HepG2 (cell line): Measurements from ENCODE around the gene CASS4. TPM values are rescaled to one million over a fixed set of nuclear protein-coding genes. Genes with fewer than 3 reads are reported as not detected.

ENCODE experiments used
- ATAC-seq: fragments of 200-7000 bp; cut with Tn5 transposase; 3 replicates; pipeline ENCODE4 v1.9.1; 2020; ENCODE audit warnings: mild to moderate bottlenecking, moderate library complexity
- BruUV-seq: library from RNA; stranded (reverse); fragments of 400-500 nt; replicated peaks from 2 replicates; lab custom pipeline; 2021; lab: Mats Ljungman, UMichigan
- CTCF ChIA-PET: fragments of 300-600 bp; formaldehyde crosslinking; extraction: SDS; loops from one replicate; lab custom pipeline; 2021; ENCODE audit warnings: low total read pairs, inconsistent platforms, low intra/inter-chr PET ratio; lab: Yijun Ruan, JAX
- POLR2A ChIA-PET: fragments of 350-600 bp; sonication (Branson Sonifier 250); formaldehyde crosslinking; loops from one replicate; lab custom pipeline; 2020; ENCODE audit warnings: antibody characterized with exemption, inconsistent platforms; lab: Yijun Ruan, JAX
- DNase-seq: peaks from one replicate; pipeline ENCODE4 v3.0.0-alpha.2; 2015; ENCODE audit warnings: low spot score
- FAIRE-seq: peaks from 3 replicates; lab custom pipeline; 2011; peaks lifted over from hg19 to GRCh38; lab: Jason Lieb, UNC
- H2AFZ ChIP-seq: one replicate; pipeline ENCODE4 v1.6.1; 2011; ENCODE audit warnings: low read length, inconsistent platforms
- H3K27ac ChIP-seq: fragments of 300-600 bp; 3 replicates; pipeline ENCODE4 v1.8.0; 2011; ENCODE audit warnings: mixed run types, mild to moderate bottlenecking, mixed read lengths, low read length, inconsistent platforms; ENCODE audit not compliant: insufficient read depth; ENCODE audit errors: extremely low read length
- H3K27me3 ChIP-seq, 2 experiments: fragments of 200-600 bp in 1 of 2; 2 replicates in 1 of 2; 3 replicates in 1 of 2; pipeline versions ENCODE4 v1.6.0 to v1.8.0; 2011; ENCODE audit warnings: low read length in 2 of 2, mild to moderate bottlenecking in 2 of 2, moderate library complexity in 2 of 2, inconsistent platforms in 1 of 2; ENCODE audit not compliant: insufficient read depth in 2 of 2, control insufficient read depth in 1 of 2
- H3K36me3 ChIP-seq, 2 experiments: fragments of 200-600 bp in 1 of 2; replicated peaks in 1 of 2; 2 replicates in 1 of 2; 3 replicates in 1 of 2; pipeline versions ENCODE4 v1.5.1 to v1.8.0; 2011; ENCODE audit warnings: low read length in 2 of 2, inconsistent platforms in 1 of 2; ENCODE audit not compliant: insufficient read depth in 2 of 2, control insufficient read depth in 1 of 2
- H3K4me1 ChIP-seq: 2 replicates; pipeline ENCODE4 v1.5.1; 2012; ENCODE audit warnings: low read length, inconsistent platforms; ENCODE audit not compliant: insufficient read depth
- H3K4me2 ChIP-seq: 2 replicates; pipeline ENCODE4 v1.6.0; 2011; ENCODE audit warnings: low read depth, low read length, inconsistent platforms
- H3K4me3 ChIP-seq, 3 experiments: fragments of 200-600 bp in 1 of 3; sonication (generic), shearing (Covaris generic) in 1 of 3; replicated peaks in 1 of 3; 2 replicates each; pipeline ENCODE4 v1.5.1; 2011 to 2016; ENCODE audit warnings: low read length in 3 of 3, inconsistent platforms in 2 of 3, low read depth in 2 of 3, mild to moderate bottlenecking in 2 of 3, control low read depth in 1 of 3, mixed read lengths in 1 of 3; ENCODE audit not compliant: insufficient read depth in 1 of 3
- H3K79me2 ChIP-seq: one replicate; pipeline ENCODE4 v1.6.1; 2011; ENCODE audit warnings: low read length, inconsistent platforms; ENCODE audit not compliant: insufficient read depth
- H3K9ac ChIP-seq: 2 replicates; pipeline ENCODE4 v1.6.0; 2011; ENCODE audit warnings: mild to moderate bottlenecking, low read depth, low read length, inconsistent platforms; ENCODE audit not compliant: insufficient read depth
- H3K9me3 ChIP-seq: 2 replicates; pipeline ENCODE4 v1.5.1; 2012; ENCODE audit warnings: mild to moderate bottlenecking, low read length
- H4K20me1 ChIP-seq: 2 replicates; pipeline ENCODE4 v1.6.0; 2011; ENCODE audit warnings: inconsistent platforms, mild to moderate bottlenecking, low read length, moderate library complexity; ENCODE audit not compliant: insufficient read depth
- DNMT3B ChIP-seq: conservative IDR thresholded peaks from 2 replicates; pipeline ENCODE4 v1.6.1; 2016; ENCODE audit warnings: missing biosample characterization, control low read depth
- MAZ ChIP-seq, 2 experiments: sonication (generic) in 1 of 2; formaldehyde crosslinking in 1 of 2; IDR thresholded peaks; 2 replicates each; pipeline versions ENCODE4 v1.5.0 to v1.6.1; 2012 to 2020; ENCODE audit warnings: low read depth in 2 of 2, mild to moderate bottlenecking in 2 of 2, borderline replicate concordance in 1 of 2, improper control_type of control experiment in 1 of 2, low read length in 1 of 2, missing genetic modification reagents in 1 of 2, moderate library complexity in 1 of 2
- SKI ChIP-seq: fragments of 450-650 bp; IDR thresholded peaks from one replicate; pipeline ENCODE4 v1.6.1; 2018; ENCODE audit warnings: mild to moderate bottlenecking; ENCODE audit not compliant: partially characterized antibody
- ZBTB8A ChIP-seq: sonication (generic); formaldehyde crosslinking; IDR thresholded peaks from 2 replicates; pipeline ENCODE4 v1.4.0; 2020; ENCODE audit warnings: mild to moderate bottlenecking, low read depth, missing genetic modification reagents, borderline replicate concordance
- ZNF775 ChIP-seq: sonication (generic); formaldehyde crosslinking; IDR thresholded peaks from 2 replicates; pipeline ENCODE4 v1.4.0; 2020; ENCODE audit warnings: missing genetic modification reagents, mild to moderate bottlenecking, moderate library complexity, borderline replicate concordance
- WGBS: methylation state at CpG from one replicate; pipeline ENCODE4 v1.1.6; 2017; ENCODE audit warnings: low lambda C conversion rate; 5-methylcytosine and 5-hydroxymethylcytosine counted together
- in situ Hi-C: cut with HindIII; loops from 2 replicates; pipeline ENCODE4 v1.10.0; 2017; ENCODE audit warnings: low pct_unique_long_range_greater_than_20kb; ENCODE audit not compliant: extremely low pct_ligation_motif_present
- intact Hi-C: fragments of 100-400 bp; cut with micrococcal nuclease; formaldehyde crosslinking; loops from one replicate; pipeline ENCODE4 v1.10.0; 2022; ENCODE audit not compliant: unreplicated experiment
- polyA plus RNA-seq, 8 experiments: library from polyadenylated mRNA; depleted of rRNA in 3 of 8; stranded (reverse) in 7 of 8; unstranded in 1 of 8; fragments of >200 nt; fragmentation: Illumina TruSeq in 4 of 8; extraction: Trizol in 4 of 8; gene quantifications; 2 replicates each; pipeline versions ENCODE4 v1.2.1 to v1.2.3, GENCODE V29; 2011 to 2016; ENCODE audit warnings: low read depth in 4 of 8, missing spikeins in 1 of 8, mixed read lengths in 1 of 8; ENCODE audit not compliant: insufficient read depth in 1 of 8
- total RNA-seq, 5 experiments: library from RNA; depleted of rRNA; stranded (reverse); fragments of >200 nt; fragmentation: Illumina TruSeq; extraction: Trizol; gene quantifications; 2 replicates each; pipeline ENCODE4 v1.2.3, GENCODE V29; 2016; ENCODE audit warnings: low read depth in 1 of 5
- TF ChIP-seq, protein P1 (sequence below): sonication (generic); formaldehyde crosslinking; IDR thresholded peaks from 2 replicates; pipeline ENCODE4 v1.5.0; 2020; ENCODE audit warnings: missing genetic modification reagents
- TF ChIP-seq, protein P2 (sequence below): sonication (generic); formaldehyde crosslinking; IDR thresholded peaks from 2 replicates; pipeline ENCODE4 v1.5.0; 2020; ENCODE audit warnings: mild to moderate bottlenecking, missing genetic modification reagents, borderline replicate concordance
- TF ChIP-seq, protein P3 (sequence below): sonication (generic); formaldehyde crosslinking; IDR thresholded peaks from 2 replicates; pipeline ENCODE4 v1.4.0; 2020; ENCODE audit warnings: missing genetic modification reagents, borderline replicate concordance

The CASS4 gene
- total and polyA plus RNA-seq, 2 of the 13 experiments (the other 11 are each of a cell fraction or from before 2014, with no cell fraction given), result 0.17 to 0.49 TPM

DNA sequence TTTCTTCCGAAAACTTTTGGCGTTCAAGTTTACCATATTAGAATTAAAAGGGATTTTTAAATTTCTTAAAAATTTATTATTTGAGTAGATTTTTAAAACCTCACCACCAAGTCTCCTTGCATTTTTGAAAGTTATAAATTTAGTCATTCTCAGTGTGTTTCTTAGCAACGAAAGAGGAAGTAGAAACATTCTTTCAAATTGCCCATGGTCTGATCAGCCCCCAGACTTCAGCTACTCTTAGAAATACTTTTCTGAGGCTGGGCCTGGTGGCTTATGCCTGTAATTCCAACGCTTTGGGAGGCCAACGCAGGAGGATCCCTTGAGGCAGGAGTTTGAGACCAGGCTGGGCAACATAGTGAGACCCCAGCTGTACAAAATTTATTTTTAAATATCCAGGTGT lies 41.3 kb downstream of the CASS4 start:
- H3K36me3 ChIP-seq, result no peaks in the 10 kb centered on the region
- H3K4me2 ChIP-seq, result no peak overlapping the region
- TF ChIP-seq MAZ (IDR thresholded peaks at IDR 0.05; ENCODE audit: borderline replicate concordance, low read depth, low read length) (no peak), MAZ (CRISPR knock-in tag; IDR thresholded peaks at IDR 0.05; ENCODE audit: low read depth) (no peak), DNMT3B (CRISPR knock-in tag) (no peak)
- TF ChIP-seq, protein P1, sequence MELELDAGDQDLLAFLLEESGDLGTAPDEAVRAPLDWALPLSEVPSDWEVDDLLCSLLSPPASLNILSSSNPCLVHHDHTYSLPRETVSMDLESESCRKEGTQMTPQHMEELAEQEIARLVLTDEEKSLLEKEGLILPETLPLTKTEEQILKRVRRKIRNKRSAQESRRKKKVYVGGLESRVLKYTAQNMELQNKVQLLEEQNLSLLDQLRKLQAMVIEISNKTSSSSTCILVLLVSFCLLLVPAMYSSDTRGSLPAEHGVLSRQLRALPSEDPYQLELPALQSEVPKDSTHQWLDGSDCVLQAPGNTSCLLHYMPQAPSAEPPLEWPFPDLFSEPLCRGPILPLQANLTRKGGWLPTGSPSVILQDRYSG (CRISPR knock-in tag), result no peak
- POLR2A ChIA-PET, result no interaction called here
- no peak overlapping the region for H3K27ac ChIP-seq
- no peak for DNase-seq
- WGBS, result 59% methylated on average over 5 of the region's 5 CpGs
- H2AFZ ChIP-seq, result no peak overlapping the region
- no peak overlapping the region for H3K4me3 ChIP-seq
- in situ Hi-C loops (no loop called here), intact Hi-C loops (no loop called here)
- no peaks in the 10 kb centered on the region for H4K20me1 ChIP-seq
- ATAC-seq, result no peak
- no TSS peak for BruUV-seq
- FAIRE-seq, result no peak
- H3K4me1 ChIP-seq, result no peaks in the 10 kb centered on the region
- no peaks in the 10 kb centered on the region for H3K27me3 ChIP-seq
- CTCF ChIA-PET, result no interaction called here
- H3K9me3 ChIP-seq, result no peaks in the 10 kb centered on the region
- H3K79me2 ChIP-seq, result no peaks in the 10 kb centered on the region
- no peak overlapping the region for H3K9ac ChIP-seq

- Histone ChIP-seq H3K36me3 (no peaks in the 10 kb centered on the region), H3K27me3 (no peaks in the 10 kb centered on the region), H2AFZ (no peak overlapping the region), H3K79me2 (no peaks in the 10 kb centered on the region), H3K27ac (no peak overlapping the region), H3K9me3 (no peaks in the 10 kb centered on the region), H4K20me1 (no peaks in the 10 kb centered on the region), H3K9ac (no peak overlapping the region), H3K4me2 (no peak overlapping the region), H3K4me3 (no peak overlapping the region), H3K4me1 (no peaks in the 10 kb centered on the region)
- BruUV-seq, result no TSS peak
- no peak for DNase-seq
- in situ Hi-C loops, result no loop called here
- ChIA-PET POLR2A (no interaction called here), CTCF (no interaction called here)
- no peak for ATAC-seq
- intact Hi-C loops, result no loop called here
- FAIRE-seq, result no peak
- 61% methylated on average over 7 of the region's 7 CpGs for WGBS
- TF ChIP-seq, protein P2, sequence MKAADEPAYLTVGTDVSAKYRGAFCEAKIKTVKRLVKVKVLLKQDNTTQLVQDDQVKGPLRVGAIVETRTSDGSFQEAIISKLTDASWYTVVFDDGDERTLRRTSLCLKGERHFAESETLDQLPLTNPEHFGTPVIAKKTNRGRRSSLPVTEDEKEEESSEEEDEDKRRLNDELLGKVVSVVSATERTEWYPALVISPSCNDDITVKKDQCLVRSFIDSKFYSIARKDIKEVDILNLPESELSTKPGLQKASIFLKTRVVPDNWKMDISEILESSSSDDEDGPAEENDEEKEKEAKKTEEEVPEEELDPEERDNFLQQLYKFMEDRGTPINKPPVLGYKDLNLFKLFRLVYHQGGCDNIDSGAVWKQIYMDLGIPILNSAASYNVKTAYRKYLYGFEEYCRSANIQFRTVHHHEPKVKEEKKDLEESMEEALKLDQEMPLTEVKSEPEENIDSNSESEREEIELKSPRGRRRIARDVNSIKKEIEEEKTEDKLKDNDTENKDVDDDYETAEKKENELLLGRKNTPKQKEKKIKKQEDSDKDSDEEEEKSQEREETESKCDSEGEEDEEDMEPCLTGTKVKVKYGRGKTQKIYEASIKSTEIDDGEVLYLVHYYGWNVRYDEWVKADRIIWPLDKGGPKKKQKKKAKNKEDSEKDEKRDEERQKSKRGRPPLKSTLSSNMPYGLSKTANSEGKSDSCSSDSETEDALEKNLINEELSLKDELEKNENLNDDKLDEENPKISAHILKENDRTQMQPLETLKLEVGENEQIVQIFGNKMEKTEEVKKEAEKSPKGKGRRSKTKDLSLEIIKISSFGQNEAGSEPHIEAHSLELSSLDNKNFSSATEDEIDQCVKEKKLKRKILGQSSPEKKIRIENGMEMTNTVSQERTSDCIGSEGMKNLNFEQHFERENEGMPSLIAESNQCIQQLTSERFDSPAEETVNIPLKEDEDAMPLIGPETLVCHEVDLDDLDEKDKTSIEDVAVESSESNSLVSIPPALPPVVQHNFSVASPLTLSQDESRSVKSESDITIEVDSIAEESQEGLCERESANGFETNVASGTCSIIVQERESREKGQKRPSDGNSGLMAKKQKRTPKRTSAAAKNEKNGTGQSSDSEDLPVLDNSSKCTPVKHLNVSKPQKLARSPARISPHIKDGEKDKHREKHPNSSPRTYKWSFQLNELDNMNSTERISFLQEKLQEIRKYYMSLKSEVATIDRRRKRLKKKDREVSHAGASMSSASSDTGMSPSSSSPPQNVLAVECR (CRISPR knock-in tag), result no peak
- TF ChIP-seq SKI, result no peak
- TF ChIP-seq ZNF775 (CRISPR knock-in tag), result no peak
- no peak for TF ChIP-seq ZBTB8A (CRISPR knock-in tag)
- TF ChIP-seq, protein P3, sequence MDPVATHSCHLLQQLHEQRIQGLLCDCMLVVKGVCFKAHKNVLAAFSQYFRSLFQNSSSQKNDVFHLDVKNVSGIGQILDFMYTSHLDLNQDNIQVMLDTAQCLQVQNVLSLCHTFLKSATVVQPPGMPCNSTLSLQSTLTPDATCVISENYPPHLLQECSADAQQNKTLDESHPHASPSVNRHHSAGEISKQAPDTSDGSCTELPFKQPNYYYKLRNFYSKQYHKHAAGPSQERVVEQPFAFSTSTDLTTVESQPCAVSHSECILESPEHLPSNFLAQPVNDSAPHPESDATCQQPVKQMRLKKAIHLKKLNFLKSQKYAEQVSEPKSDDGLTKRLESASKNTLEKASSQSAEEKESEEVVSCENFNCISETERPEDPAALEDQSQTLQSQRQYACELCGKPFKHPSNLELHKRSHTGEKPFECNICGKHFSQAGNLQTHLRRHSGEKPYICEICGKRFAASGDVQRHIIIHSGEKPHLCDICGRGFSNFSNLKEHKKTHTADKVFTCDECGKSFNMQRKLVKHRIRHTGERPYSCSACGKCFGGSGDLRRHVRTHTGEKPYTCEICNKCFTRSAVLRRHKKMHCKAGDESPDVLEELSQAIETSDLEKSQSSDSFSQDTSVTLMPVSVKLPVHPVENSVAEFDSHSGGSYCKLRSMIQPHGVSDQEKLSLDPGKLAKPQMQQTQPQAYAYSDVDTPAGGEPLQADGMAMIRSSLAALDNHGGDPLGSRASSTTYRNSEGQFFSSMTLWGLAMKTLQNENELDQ (CRISPR knock-in tag), result no peak
Observed at GRCh38 chr20:56454754-56455153, 42.7 kb downstream of the CASS4 start.
